HepG2 (cell line): Measurements from ENCODE around the gene CKB. TPM values are rescaled to one million over a fixed set of nuclear protein-coding genes. Genes with fewer than 3 reads are reported as not detected.

Source experiments
- ATAC-seq: fragments of 200-7000 bp; cut with Tn5 transposase; 3 replicates; pipeline ENCODE4 v1.9.1; 2020; ENCODE audit warnings: mild to moderate bottlenecking, moderate library complexity
- BruUV-seq: library from RNA; stranded (reverse); fragments of 400-500 nt; replicated peaks from 2 replicates; lab custom pipeline; 2021; lab: Mats Ljungman, UMichigan
- CTCF ChIA-PET: fragments of 300-600 bp; formaldehyde crosslinking; extraction: SDS; loops from one replicate; lab custom pipeline; 2021; ENCODE audit warnings: low total read pairs, inconsistent platforms, low intra/inter-chr PET ratio; lab: Yijun Ruan, JAX
- POLR2A ChIA-PET: fragments of 350-600 bp; sonication (Branson Sonifier 250); formaldehyde crosslinking; loops from one replicate; lab custom pipeline; 2020; ENCODE audit warnings: antibody characterized with exemption, inconsistent platforms; lab: Yijun Ruan, JAX
- DNase-seq: peaks from one replicate; pipeline ENCODE4 v3.0.0-alpha.2; 2015; ENCODE audit warnings: low spot score
- FAIRE-seq: peaks from 3 replicates; lab custom pipeline; 2011; peaks lifted over from hg19 to GRCh38; lab: Jason Lieb, UNC
- H2AFZ ChIP-seq: one replicate; pipeline ENCODE4 v1.6.1; 2011; ENCODE audit warnings: low read length, inconsistent platforms
- H3K27ac ChIP-seq: fragments of 300-600 bp; 3 replicates; pipeline ENCODE4 v1.8.0; 2011; ENCODE audit warnings: mixed run types, mild to moderate bottlenecking, mixed read lengths, low read length, inconsistent platforms; ENCODE audit not compliant: insufficient read depth; ENCODE audit errors: extremely low read length
- H3K27me3 ChIP-seq, 2 experiments: fragments of 200-600 bp in 1 of 2; 2 replicates in 1 of 2; 3 replicates in 1 of 2; pipeline versions ENCODE4 v1.6.0 to v1.8.0; 2011; ENCODE audit warnings: low read length in 2 of 2, mild to moderate bottlenecking in 2 of 2, moderate library complexity in 2 of 2, inconsistent platforms in 1 of 2; ENCODE audit not compliant: insufficient read depth in 2 of 2, control insufficient read depth in 1 of 2
- H3K36me3 ChIP-seq, 2 experiments: fragments of 200-600 bp in 1 of 2; replicated peaks in 1 of 2; 2 replicates in 1 of 2; 3 replicates in 1 of 2; pipeline versions ENCODE4 v1.5.1 to v1.8.0; 2011; ENCODE audit warnings: low read length in 2 of 2, inconsistent platforms in 1 of 2; ENCODE audit not compliant: insufficient read depth in 2 of 2, control insufficient read depth in 1 of 2
- H3K4me1 ChIP-seq: 2 replicates; pipeline ENCODE4 v1.5.1; 2012; ENCODE audit warnings: low read length, inconsistent platforms; ENCODE audit not compliant: insufficient read depth
- H3K4me2 ChIP-seq: 2 replicates; pipeline ENCODE4 v1.6.0; 2011; ENCODE audit warnings: low read depth, low read length, inconsistent platforms
- H3K4me3 ChIP-seq, 3 experiments: fragments of 200-600 bp in 1 of 3; sonication (generic), shearing (Covaris generic) in 1 of 3; replicated peaks in 1 of 3; 2 replicates each; pipeline ENCODE4 v1.5.1; 2011 to 2016; ENCODE audit warnings: low read length in 3 of 3, inconsistent platforms in 2 of 3, low read depth in 2 of 3, mild to moderate bottlenecking in 2 of 3, control low read depth in 1 of 3, mixed read lengths in 1 of 3; ENCODE audit not compliant: insufficient read depth in 1 of 3
- H3K79me2 ChIP-seq: one replicate; pipeline ENCODE4 v1.6.1; 2011; ENCODE audit warnings: low read length, inconsistent platforms; ENCODE audit not compliant: insufficient read depth
- H3K9ac ChIP-seq: 2 replicates; pipeline ENCODE4 v1.6.0; 2011; ENCODE audit warnings: mild to moderate bottlenecking, low read depth, low read length, inconsistent platforms; ENCODE audit not compliant: insufficient read depth
- H3K9me3 ChIP-seq: 2 replicates; pipeline ENCODE4 v1.5.1; 2012; ENCODE audit warnings: mild to moderate bottlenecking, low read length
- H4K20me1 ChIP-seq: 2 replicates; pipeline ENCODE4 v1.6.0; 2011; ENCODE audit warnings: inconsistent platforms, mild to moderate bottlenecking, low read length, moderate library complexity; ENCODE audit not compliant: insufficient read depth
- MNT ChIP-seq: fragments of 450-650 bp; IDR thresholded peaks from 2 replicates; pipeline ENCODE4 v1.6.1; 2016
- TP53 ChIP-seq: sonication (generic); formaldehyde crosslinking; conservative IDR thresholded peaks from 2 replicates; pipeline ENCODE4 v1.4.0; 2020; ENCODE audit warnings: missing genetic modification reagents
- ZNF567 ChIP-seq: sonication (generic); formaldehyde crosslinking; IDR thresholded peaks from 2 replicates; pipeline ENCODE4 v1.8.1; 2023; ENCODE audit warnings: mild to moderate bottlenecking, missing genetic modification reagents, borderline replicate concordance
- ZSCAN22 ChIP-seq: sonication (generic); formaldehyde crosslinking; IDR thresholded peaks from 2 replicates; pipeline ENCODE4 v1.4.0; 2020; ENCODE audit warnings: mild to moderate bottlenecking, missing genetic modification reagents
- WGBS: methylation state at CpG from one replicate; pipeline ENCODE4 v1.1.6; 2017; ENCODE audit warnings: low lambda C conversion rate; 5-methylcytosine and 5-hydroxymethylcytosine counted together
- in situ Hi-C: cut with HindIII; loops from 2 replicates; pipeline ENCODE4 v1.10.0; 2017; ENCODE audit warnings: low pct_unique_long_range_greater_than_20kb; ENCODE audit not compliant: extremely low pct_ligation_motif_present
- intact Hi-C: fragments of 100-400 bp; cut with micrococcal nuclease; formaldehyde crosslinking; loops from one replicate; pipeline ENCODE4 v1.10.0; 2022; ENCODE audit not compliant: unreplicated experiment
- polyA plus RNA-seq, 8 experiments: library from polyadenylated mRNA; depleted of rRNA in 3 of 8; stranded (reverse) in 7 of 8; unstranded in 1 of 8; fragments of >200 nt; fragmentation: Illumina TruSeq in 4 of 8; extraction: Trizol in 4 of 8; gene quantifications; 2 replicates each; pipeline versions ENCODE4 v1.2.1 to v1.2.3, GENCODE V29; 2011 to 2016; ENCODE audit warnings: low read depth in 4 of 8, missing spikeins in 1 of 8, mixed read lengths in 1 of 8; ENCODE audit not compliant: insufficient read depth in 1 of 8
- total RNA-seq, 5 experiments: library from RNA; depleted of rRNA; stranded (reverse); fragments of >200 nt; fragmentation: Illumina TruSeq; extraction: Trizol; gene quantifications; 2 replicates each; pipeline ENCODE4 v1.2.3, GENCODE V29; 2016; ENCODE audit warnings: low read depth in 1 of 5

Gene CKB
- total and polyA plus RNA-seq, 2 of the 13 experiments (the other 11 are each of a cell fraction or from before 2014, with no cell fraction given) = 82.3 to 217 TPM

DNA sequence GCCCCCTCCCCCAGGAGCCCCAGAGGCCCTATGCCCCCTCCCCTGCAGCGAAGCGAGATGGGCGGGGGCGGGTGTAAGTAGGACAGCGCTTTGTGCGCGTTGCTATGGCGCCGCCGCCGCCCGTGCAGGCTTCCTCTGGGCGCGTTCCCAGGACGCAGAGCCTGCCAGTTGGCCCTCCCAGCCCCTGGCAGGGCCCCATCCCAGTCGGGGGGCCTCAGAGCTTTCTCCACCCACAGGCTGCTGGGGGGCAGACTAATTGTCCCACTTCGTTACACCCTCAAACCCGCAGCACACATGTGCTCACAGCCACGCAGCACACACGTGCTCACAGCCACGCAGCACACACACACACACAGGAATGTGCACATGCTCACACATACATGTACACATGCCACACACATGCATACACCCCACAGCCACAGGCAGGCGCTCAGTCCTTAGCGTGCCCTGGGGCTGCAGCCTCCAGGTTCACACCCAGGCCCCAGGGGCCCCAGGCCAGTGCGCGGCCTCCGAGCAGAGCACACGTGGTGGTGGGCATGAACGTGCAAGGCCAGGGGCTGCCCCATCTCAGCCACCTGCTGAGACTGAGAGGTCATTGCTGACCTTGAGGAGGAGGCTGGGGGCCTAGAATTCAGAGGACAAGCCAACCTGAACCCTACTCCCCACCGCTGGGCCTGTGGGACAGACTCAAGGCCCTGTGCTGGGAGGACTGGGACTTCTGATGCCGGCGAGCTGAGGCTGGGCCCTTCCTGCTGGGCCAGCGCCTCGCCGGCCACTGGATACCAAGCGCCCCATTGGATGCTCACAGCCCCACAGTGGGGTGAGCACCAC lies 22.0 kb upstream of the CKB start:
- no peak for FAIRE-seq
- Histone ChIP-seq H3K4me2 (no peak overlapping the region), H4K20me1 (no peaks in the 10 kb centered on the region)
- TF ChIP-seq ZSCAN22 (no peak), MNT (peak; percentile 78), TP53 (no peak), ZNF567 (no peak)
- TF ChIP-seq, all 625 proteins: peak for 1
- intact Hi-C loops = no loop called here
- no TSS peak for BruUV-seq
- Histone ChIP-seq H3K27ac (no peak overlapping the region), H2AFZ (no peak overlapping the region), H3K79me2 (no peaks in the 10 kb centered on the region), H3K4me1 (peaks cover 46% of the 10 kb centered on the region), H3K9me3 (no peaks in the 10 kb centered on the region), H3K9ac (no peak overlapping the region), H3K4me3 (no peak overlapping the region), H3K27me3 (peaks cover 2 to 19% of the 10 kb centered on the region in 2 experiments; a peak in 2 of 5 replicates), H3K36me3 (no peaks in the 10 kb centered on the region)
- ChIA-PET CTCF (interaction anchor here (2.8 kb wide), 1 partner anchor 26 kb away, joined by 38 read pairs; no protein-coding TSS in a partner anchor), POLR2A (interaction anchor here (1.3 kb wide), 1 partner anchor 17 kb away, joined by 4 read pairs; no protein-coding TSS in a partner anchor)
- in situ Hi-C loops = loop anchor here (5.0 kb wide), 1 partner anchor 42 kb away; no protein-coding TSS in a partner anchor
- WGBS = 90% methylated on average over 12 of the region's 35 CpGs
- no peak for DNase-seq
- ATAC-seq = no peak
